Erythroblast (primary cell): ENCODE data around the gene TRABD2B.

Source experiments
- DNase-seq, 2 experiments: peaks; one replicate each; lab custom pipeline; 2025; lab: John Stamatoyannopoulos, UW
- GATA1 ChIP-seq: IDR thresholded peaks from 2 replicates; pipeline ENCODE4 v1.6.1; 2011; ENCODE audit warnings: low read depth, mild to moderate bottlenecking, control low read depth, low read length, moderate library complexity
- POLR2A ChIP-seq: IDR thresholded peaks from 2 replicates; pipeline ENCODE4 v1.6.1; 2011; ENCODE audit warnings: mild to moderate bottlenecking, low read length

Gene TRABD2B

DNA sequence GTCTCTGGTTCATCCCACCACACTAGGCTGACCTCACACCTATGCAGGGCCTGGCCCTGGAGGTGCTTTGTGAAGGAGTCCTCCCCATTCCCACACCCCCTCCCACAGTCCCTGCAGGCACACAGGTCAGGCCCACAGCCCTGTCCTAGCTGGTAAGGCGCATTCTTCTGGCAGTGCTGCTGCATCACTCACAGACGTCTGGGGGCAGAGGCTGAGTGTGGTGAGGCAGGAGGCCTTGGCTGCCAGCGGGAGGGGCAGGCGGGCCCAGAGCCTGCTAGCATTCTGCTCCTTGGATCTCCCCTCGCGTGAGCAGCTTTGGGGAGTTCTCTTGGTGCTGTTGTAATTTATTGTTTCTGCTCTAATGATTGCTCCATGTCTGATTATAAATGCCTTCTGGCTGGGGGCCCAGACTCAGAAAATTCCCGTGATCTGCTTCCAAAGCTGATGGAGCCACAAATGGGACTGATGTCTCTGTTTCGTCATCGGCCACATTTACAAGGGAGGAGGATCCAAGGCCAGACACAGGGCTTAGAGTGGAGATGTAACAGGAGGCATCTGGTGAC lies 62.9 kb downstream of the TRABD2B start:
- TF ChIP-seq POLR2A: no peak
- TF ChIP-seq GATA1: no peak
- no peak for DNase-seq

DNA sequence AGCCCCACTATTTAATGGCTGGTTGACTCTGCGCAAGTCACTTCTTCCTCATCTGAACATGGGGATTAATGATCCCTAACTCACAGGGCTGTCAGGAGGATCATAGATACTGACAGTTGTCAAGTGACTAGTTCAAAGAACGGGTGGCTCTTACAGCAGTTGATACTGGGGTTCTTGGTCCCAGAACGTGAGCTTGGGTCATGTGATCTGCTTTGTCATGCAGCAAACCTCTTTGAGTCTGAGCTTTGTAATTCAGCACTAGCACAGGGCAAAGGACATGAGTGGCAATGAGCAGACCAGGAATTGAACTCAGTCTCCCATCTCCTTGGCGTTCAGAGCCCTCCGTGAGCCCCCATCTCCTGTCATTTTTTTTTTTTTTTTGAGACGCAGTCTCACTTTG lies 64.4 kb downstream of the TRABD2B start:
- no peak for DNase-seq
- TF ChIP-seq POLR2A (no peak), GATA1 (no peak)

DNA sequence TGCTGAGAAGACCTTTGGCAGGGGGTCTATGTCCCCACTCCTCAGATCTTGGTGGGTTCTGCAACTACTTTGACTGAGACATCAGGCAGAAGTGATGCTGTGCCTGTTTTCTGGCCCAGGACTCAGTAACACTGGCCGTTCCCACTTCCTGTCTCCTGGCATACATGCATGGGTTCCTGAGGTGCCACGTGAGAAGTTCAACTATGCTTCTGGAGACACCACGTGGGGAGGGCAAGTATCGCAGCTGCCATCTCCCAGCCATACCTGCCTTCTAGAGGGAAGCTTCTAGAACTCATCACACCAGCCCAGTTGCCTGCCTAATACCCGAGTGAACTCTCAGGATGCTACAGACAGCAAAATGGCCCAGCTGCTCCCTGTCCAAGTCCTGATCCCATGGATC lies 65.8 kb downstream of the TRABD2B start:
- TF ChIP-seq POLR2A (no peak), GATA1 (no peak)
- no peak for DNase-seq

DNA sequence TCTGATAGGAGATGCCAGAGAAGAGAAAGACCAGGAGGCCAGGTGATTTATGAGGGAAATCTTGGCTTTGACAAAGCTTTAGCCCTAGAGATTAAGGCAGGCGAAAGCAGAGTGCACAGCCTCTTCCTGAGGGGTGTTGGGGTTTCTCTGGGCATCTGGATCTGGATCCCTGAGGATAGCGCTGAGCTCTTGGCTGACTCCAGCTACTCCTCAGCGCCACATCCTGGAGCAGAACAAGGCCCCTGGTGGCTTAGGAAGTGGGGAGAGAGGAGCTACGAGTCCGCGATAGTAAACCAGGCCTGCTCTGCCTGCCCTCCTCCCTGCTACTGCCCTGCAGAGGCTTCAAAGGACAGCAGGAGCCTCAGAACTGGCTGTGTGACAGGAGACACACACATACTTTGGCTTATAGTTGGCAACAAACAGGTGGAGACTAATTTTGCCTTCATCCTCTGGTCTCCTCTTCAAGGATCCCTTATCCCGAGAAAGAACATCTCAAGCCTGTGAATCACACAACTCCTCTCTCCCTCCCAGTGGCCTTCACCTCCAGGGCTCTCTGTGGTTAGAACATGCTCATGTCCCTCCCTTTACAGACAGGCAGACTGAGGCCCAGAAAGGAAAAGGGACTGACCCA lies 66.9 kb downstream of the TRABD2B start:
- no peak for DNase-seq
- no peak for TF ChIP-seq GATA1
- no peak for TF ChIP-seq POLR2A

DNA sequence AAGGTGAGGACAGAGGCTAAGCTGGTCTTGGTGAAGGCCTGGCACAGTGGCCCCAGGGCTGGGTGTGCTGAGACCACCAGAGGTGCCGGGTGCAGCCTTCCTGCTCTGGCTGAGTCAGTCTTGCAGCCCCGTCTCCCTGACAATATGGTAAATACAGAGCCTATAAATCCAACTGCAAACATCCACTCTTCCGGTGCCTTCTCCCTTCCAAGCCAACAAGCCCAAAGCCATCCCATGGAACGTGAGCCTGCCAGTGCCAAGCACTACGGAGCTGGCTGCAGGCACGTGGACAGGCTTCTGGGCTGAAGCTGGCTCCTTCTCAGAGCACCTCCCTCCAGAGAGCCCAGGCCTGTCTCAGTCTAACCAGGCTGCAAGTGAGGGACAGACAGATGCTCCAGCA lies 70.0 kb downstream of the TRABD2B start:
- no peak for DNase-seq
- TF ChIP-seq GATA1: no peak
- TF ChIP-seq POLR2A: no peak

DNA sequence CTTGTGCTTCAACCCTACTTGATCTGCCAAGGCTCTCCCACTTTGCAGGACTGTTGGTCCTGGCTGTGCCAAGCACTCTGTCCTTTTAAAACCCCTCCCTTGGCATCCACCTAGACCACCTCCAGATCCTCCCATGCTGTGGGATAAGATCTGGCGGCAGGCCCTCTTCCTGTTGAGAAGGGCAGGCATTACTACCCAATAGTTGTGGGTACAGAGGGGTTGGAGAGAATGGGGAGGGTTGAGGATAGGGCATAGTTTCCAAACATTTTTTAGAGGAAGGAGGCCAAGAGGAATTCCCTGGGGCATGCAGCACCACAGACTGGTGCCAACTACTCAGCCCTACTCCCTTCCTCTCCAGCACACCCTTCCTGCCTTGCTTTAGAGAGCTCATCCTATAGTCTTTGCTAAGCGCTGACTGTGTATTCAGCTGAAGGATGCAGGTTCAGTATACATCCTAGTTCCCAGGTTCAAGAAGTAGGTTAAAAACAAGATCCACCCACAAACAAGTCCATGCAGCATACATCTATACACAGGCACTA lies 70.7 kb downstream of the TRABD2B start:
- no peak for DNase-seq
- TF ChIP-seq POLR2A (no peak), GATA1 (no peak)

DNA sequence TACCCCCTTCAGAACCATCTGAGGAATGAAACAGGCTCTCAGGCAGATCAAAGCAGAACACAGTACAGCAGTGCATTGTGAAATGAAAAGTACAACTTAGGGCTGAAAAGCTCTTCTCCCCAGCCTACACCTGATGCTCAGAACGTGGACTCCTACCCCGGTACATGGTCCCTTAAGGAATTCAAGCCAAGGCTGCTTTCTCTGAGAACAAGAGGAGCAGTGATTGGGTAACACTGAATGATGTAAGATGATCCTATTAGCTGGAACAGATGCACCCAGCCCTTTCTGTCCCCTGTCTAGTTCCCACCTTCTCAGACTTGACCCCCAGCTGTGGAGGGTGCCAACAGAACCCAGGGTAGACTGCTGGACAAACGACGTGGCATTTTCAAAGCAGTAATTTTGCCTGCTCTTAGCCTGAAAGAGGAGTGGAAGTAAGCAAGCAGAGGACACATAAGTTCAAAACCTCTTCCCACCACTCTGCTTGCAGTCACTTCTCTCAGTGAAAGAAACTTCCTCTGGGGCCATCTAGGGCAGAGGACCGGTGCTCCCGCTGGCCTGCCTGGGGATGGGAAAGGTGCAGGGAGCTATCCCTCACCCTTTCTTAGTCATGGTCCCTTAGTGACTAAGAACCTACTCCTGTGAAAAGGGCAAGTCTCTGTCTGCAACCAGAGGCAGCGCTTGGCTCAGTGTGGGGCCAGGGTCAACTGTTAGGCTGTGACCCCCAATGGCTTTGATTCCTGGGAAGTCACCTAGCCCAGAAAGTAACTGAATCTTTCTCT lies 72.7 kb downstream of the TRABD2B start:
- DNase-seq: no peak

DNA sequence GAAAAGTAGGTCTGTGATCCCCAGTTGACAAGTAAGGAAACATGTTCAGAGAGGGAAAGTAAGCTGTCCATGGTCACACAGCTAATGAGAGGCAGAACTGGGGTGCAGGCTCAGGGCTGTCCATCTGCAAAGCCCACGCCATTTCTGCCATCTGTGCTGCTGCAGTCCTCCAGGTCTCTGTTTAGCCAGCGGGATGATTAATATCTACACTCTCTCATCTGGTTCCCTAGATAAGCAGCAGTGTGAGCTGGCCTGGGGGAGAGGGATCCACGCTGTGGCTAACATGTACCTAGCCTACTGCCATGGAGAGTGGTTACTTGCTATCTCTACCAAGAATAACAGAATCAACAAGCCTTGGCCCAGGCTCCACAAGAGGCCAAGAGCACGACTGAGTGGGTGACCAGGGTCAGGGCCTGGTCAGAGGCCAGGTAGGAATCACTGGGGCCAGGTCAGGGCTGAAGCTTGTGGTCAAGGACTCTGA lies 75.2 kb downstream of the TRABD2B start:
- TF ChIP-seq GATA1 (no peak), POLR2A (no peak)
- peak; percentile 44 to 87 for DNase-seq

More for the DNA sequence above, 72.7 kb downstream of the TRABD2B start:
- TF ChIP-seq GATA1: no peak
- no peak for TF ChIP-seq POLR2A

DNA sequence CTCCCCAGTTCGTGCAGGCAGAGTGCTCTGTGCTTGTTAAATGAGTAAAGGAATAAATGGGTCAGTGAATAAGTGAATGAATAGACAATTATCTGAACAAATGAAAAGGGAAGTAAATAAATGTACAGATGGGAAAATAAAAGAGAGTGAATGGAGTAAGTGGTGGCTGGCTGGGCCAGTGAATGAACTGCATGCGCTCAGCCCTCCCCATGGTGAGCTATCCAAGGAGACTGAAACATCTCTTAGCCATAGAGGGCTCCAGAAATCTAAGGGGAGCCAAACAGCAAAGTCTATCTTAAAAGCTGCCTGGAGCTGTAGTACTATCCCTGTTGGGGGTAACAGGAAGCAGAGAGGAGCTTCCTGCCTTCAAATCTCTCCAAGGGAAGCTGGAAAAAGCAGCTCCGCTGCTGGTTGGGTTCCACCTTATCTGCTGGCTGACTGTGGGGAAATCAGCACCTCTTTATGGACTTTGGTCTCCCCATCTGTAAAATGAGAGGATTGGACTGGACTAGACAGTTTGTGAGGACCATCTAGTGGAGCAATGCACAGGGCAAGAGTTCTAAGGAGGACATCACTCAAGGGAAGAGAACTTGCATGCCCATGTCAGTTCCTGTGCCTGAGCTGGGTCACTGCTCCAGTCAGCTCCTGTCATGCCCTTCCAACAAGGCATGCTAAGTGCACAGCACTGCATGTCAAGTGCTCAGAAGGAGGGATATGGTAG lies 77.9 kb downstream of the TRABD2B start:
- TF ChIP-seq GATA1 (no peak), POLR2A (no peak)

DNA sequence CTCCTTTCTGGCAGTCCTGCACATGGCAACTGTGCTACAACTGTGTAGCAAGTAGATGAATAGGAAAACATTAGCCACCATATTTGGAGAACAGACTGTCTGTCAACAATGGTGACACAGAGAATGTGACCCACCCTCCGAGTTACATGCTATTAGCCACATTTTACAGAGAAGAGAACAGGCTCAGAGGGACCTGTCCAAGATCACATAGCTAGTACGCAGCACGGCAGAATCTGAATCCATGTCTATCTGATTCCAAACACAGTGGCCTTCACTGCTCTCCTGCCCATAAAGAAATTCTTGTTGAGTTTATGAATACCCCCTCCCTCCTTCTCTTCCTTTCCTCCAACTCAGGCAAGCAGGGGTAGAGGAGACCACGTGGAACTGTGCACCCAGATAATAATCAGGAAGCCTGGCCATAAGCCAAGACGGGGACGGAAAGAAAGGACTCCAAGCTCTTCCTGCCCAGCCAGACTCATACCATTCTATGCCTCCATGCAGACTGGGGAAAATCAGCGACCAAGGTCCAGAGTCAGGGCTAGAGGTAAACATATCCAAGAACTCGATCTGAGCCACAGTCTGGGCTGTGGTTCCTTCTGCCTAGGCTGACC lies 78.8 kb downstream of the TRABD2B start:
- DNase-seq: peak; percentile 26 to 28

More for the DNA sequence above, 77.9 kb downstream of the TRABD2B start:
- DNase-seq: no peak

DNA sequence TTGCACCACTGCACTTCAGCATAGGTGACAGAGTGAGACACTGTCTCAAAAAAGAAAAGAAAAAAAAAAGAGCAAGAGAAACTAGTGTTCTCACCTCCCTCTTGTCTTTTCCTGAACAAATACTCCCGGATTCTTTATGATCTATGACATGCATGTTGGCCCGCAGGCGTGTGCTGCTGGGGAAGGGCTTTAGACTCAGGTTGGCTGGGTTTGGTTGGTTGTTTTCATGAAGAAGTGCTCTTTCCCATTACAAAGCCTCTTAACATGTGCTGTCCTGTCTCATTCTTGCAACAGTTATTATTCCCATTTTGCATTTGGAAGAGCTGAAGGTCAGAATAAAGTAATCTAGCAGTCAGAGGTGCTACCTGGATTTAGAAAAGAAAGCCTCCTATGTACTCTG lies 79.5 kb downstream of the TRABD2B start:
- no peak for DNase-seq
- TF ChIP-seq POLR2A (no peak), GATA1 (no peak)

More for the DNA sequence above, 78.8 kb downstream of the TRABD2B start:
- TF ChIP-seq GATA1: no peak
- no peak for TF ChIP-seq POLR2A

DNA sequence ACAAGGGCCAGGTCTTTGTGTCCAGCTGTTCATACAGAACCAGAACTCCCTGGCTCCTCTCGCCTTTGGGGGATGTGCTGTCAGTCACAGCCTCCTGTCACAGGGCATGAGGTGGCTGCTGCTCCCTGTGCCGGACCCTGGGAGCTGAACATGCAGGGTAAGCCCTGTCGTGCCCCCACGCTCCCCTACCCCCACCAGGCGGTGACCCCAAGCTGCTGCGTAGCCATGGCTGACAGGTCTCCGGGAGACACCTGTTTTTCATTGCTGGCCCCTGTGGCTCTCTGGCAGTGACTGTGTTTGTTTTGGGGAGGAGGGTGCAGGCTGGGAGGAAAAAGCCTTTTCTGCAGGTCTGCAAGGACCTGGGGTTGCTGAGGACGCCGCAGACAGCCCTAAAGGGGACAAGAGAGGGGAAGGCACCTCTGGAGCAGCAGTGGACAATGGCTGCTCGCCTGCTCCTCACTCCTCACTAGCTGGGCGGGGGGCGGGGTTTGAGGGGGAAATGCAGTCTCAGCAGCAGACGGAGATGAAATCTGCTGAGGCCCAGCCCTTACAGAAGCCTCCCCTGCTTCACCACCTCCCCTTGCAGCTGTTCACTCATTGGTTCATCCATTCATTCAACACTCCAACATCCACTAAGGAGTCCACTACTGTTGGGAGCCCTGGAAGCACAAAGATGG lies 81.4 kb downstream of the TRABD2B start:
- TF ChIP-seq GATA1 (no peak), POLR2A (no peak)
- DNase-seq: no peak

DNA sequence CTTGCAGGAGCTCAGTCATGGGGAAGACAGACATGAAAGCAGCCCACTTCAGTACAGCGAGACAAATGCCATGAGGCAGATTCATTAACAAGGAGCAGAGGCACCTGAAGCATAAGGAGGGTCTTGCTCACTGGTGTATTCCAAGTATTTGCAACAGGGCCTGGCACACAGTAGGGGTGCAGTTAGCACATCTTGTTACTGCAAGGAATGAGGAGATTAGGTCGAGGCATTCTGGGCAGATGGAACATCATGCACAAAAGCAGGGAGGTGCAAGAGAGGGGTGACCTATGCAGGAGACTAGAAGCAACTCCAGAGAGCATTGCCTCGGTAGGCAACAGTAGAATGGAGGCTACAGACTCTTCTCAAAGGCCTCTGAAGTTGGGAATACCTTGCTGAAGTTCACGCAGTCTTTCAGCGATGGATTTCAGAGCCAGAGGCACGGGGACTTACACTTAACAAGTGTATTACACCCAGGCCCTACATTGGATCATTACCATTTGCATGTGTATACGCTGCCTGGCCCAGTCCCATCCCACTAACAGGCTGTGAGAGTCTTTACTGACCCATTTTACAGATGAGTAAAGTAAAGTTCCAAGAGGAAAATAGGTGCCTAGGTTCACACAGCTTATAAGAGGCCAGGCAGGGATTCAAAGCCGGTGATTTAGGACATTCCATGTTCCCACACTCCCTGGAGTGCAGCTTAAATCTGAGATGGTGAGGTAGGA lies 82.1 kb downstream of the TRABD2B start:
- no peak for DNase-seq
- no peak for TF ChIP-seq POLR2A
- no peak for TF ChIP-seq GATA1
